Fibroblast of pulmonary artery (primary cell): ENCODE results near the gene DPP7.
A peak's percentile ranks its signal among the peaks of the same experiment; 100 is the strongest.

Source experiments
- DNase-seq: peaks from one replicate; pipeline ENCODE4 v3.0.0-alpha.2; 2010; ENCODE audit warnings: low read depth
- H3K4me3 ChIP-seq: replicated peaks from 2 replicates; pipeline ENCODE4 v1.5.1; 2011; ENCODE audit warnings: low read depth, mild to moderate bottlenecking, control low read depth, low read length, moderate library complexity
- CTCF ChIP-seq: IDR thresholded peaks from 2 replicates; pipeline ENCODE4 v1.5.1; 2011; ENCODE audit warnings: mild to moderate bottlenecking, control low read depth, low read length, inconsistent platforms; ENCODE audit errors: missing control alignments

The DPP7 gene

GRCh38 chr9:137114613-137115393 is at the start of gene DPP7:
DPP7 (minus strand) TSS chr9:137114733; CDS start chr9:137114713, 20 bp downstream.
- peak; percentile 42 for DNase-seq
- H3K4me3 ChIP-seq, result peak within 1 kb of the TSS; percentile 56
- no peak for TF ChIP-seq CTCF

GRCh38 chr9:137163805-137164204 is 49.3 kb upstream of the DPP7 start:
- no peak for DNase-seq
- TF ChIP-seq CTCF, result no peak
- H3K4me3 ChIP-seq, result no peak overlapping the region

GRCh38 chr9:137163365-137163715 is 48.8 kb upstream of the DPP7 start:
- H3K4me3 ChIP-seq, result no peak overlapping the region
- DNase-seq, result no peak
- TF ChIP-seq CTCF, result no peak

- no peak for TF ChIP-seq CTCF
- H3K4me3 ChIP-seq, result no peak overlapping the region
- no peak for DNase-seq
Observed at GRCh38 chr9:137162505-137163364, 48.2 kb upstream of the DPP7 start.

- no peak for TF ChIP-seq CTCF
- no peak overlapping the region for H3K4me3 ChIP-seq
- no peak for DNase-seq
Observed at GRCh38 chr9:137161558-137162486, 47.3 kb upstream of the DPP7 start.

- TF ChIP-seq CTCF, result no peak
- H3K4me3 ChIP-seq, result no peak overlapping the region
- no peak for DNase-seq
Observed at GRCh38 chr9:137160716-137161557, 46.4 kb upstream of the DPP7 start.
